ENCODE measurements around the gene SETD1A.
A peak's percentile ranks its signal among the peaks of the same experiment; 100 is the strongest.

SETD1A gene

DNA sequence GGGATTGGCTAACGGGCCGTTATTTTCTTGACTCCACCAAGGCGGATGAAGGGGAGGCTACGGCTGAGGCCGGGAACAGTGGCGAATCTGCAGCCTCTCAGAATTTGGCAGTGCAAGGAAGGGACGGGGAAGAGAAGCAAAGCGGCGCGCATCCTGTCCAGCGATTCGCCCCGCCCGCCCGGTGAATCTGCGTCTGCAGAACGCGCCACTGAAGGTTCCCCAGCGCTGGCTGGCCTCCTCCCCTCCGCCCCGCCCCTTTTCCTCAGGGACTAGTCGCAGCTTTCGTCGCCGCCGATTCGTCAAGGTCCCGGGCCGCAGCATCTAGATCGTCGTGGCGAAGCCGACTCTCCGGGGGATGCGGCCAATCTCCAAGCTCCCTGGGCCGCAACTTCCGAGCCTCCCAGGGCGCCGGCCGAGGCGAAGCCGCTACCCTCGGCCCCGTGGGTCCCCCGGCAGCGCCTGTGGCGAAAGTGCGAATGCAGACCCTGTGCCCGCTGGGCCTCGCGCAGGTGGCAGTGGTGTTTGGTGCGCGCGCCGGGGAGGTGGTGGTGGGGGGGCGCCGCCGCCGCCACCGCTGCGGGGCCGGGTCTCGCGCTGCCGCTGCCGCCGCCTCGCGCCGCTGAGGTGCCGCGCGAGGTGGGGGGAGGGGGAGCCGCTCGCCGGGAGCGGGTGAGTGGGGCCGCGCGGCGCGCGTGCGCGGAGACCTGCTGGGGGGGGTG lies at the start of gene SETD1A:
TSS of gene SETD1A (plus strand) at position 299 of the 719 bp plus-strand sequence. CDS start 978 bp downstream, outside the sequence.
- DNase-seq, result peak; percentile 55

DNA sequence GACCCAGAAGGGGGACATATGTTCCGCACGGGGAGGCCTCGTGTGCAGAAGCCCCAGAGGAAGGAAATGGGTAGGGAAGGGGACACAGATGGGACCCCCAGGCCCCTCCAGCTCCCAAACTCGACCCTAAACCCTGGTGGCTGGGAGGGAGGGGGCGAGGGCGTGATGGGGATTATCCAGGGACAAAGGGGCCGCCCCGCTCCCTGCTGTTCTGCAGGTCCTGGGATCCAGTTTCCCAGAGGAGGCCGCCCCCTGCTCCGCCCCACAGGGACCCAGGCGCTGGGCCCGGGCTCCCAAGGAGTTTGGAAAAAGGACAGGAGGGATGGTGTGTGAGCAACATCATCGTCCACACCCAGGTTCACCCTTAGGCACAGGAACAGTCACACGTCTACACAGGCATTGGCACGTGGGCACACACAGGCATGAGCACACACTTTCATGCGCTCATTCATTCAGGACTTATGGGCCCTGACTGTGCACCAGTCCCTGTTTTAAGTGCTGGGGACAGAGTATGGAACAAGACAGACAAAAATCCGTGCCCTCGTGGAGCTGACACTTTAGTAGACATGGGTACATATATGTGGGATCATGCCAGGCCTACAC lies 47.0 kb upstream of the SETD1A start:
- DNase-seq, result no peak

DNA sequence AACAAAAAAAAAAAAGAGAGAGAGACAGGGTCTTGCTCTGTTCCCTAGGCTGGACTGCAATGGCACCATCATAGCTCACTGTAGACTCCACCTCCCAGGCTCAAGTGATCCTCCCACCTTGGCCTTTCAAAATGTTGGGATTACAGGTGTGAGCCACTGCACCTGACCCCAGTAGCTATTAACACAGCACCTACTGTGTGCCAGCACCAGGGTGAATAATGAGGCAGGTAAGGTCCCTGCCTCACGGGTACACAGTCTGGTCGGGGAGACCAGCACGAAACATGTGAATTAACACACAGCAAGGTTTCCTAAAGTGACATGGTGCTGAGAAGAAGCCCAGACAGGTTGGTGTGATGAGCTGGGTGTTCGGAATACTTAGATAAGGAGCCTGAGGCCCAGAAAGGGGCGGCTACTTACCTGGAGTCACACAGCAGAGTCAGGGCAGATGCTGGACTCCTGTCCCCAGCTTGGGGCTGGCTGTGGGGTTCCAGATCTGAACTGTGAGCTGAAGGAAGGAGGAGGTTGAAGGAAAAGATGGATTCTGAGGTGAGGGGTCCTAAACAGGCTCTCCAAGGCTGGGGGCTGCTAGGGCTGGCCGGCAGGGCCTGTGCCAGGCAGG lies 44.7 kb upstream of the SETD1A start:
- no peak for DNase-seq

DNA sequence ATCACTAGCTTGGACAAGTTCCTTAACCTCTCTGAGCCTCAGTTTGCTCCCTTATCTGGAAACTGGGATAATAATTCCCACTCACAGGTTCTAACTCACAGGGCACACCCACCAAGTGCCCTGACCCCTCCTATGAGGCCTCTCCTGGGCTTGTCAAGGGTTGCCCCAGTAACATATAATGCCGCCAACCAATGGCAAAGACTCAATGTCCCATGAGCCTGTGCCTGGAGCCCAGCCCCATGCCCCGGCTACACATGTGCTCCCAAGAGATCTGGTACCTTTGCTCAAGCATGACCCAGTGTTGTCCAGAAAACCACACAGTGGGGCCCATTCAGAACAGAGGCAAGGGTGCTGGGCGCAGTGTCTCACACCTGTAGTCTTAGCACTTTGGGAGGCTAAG lies 42.7 kb upstream of the SETD1A start:
- DNase-seq, result no peak

DNA sequence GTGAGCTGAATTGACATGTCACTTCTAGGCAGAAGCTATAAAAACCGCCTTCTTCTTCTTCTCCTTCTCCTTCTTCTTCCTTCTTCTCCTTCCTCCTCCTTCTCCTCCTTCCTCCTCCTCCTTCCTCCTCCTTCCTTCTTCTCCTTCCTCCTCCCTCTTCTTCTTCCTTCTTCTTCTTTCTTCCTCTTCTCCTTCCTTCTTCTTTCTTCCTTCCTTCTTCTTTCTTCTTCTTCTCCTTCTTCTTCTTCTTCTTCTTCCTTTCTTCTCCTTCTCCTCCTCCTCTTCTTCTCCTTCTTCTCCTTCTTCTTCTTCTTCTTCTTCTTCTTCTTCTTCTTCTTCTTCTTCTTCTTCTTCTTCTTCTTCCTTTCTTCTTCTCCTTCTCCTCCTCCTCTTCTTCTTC lies 38.9 kb upstream of the SETD1A start:
- DNase-seq, result no peak

DNA sequence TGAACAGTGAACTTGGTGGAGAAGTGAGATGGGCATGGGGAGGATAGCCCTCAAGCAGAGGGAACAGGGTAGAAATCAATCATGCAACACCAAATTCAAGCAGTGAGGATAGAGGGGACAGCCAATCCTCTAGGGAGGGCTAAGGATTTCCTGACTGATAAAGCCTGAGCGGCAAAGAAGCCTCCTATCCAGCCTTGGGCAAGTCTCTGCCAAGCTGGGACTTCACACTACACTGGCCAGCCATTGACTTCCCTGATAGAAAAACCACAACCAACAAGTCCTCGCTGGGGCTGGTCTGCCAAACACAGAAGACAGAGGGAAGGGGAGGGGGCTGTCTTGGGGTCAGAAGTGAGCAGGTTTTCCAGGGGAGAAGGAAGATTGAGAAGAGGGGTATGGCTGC lies 36.7 kb upstream of the SETD1A start:
- DNase-seq, result no peak

DNA sequence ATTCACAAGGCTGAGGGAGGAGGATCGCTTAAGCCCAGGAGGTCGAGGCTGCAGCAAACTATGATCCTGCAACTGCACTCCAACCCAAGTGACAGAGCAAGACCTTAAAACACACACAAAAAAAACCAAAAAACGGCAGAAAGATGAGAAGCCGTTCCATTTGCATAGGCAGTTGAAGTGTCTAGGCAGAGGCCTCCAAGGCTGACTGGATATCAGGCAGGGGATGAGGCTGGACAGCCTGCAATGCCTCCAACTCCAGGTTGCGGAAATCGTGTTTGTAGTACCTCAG lies 36.2 kb upstream of the SETD1A start:
- DNase-seq, result no peak

DNA sequence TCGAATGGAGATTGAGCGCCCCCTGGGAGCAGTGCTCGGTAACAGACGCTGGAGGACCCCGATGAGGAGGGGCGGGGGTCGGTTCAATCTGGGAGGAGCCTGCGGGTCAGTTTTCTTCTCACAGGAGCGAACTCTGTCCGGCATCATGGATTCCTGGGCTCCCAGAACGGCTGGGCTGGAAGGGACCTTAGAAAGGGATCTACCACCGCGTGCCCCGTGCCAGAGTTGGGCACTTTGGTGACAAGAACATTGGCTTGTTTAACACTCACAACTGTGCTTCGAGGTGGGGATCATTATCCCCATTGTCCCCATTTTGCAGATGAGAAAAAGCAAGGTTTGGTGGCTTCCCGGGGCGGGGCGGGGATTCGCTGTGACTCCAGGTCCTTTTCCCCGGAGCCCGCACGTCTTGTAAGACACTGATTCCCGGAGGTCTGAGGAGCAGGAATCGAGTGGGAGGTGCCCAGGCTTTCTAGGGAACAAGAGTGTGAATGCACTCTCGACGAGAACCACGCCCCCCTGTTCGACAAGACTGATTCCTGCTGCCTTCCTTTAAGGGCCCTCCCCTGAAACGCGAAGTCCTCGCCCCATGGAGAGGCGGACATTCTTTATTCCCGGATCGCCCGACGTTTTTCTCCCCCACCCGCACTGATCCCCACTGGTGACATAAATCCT lies 35.7 kb upstream of the SETD1A start:
- DNase-seq, result peak; percentile 80

DNA sequence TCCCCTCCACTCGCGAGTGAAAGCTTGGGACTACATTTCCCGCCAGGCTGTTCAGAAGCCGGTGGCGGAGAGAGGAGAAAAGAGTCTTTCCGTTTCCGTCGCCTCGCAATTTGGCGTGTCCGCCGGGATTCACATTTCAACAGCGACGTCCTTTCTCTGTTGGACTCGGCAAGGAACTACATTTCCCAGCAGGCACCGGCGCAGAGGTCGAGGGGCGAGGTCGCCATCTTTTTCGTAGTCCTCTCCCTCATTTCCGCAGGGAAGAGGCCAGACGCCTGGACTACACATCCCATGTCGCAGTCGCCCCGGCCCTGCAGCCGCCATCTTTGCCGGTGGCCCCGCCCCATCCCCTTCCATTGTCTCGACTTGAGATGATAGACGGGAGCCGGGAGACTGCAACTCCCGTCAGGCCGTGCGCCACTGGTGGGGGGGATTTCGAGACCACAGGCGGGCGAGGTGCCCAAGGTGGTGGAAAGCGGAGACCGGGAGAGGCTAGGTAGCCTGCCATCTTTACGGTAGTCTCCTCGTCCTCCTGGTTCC lies 35.1 kb upstream of the SETD1A start:
- peak; percentile 94 for DNase-seq

DNA sequence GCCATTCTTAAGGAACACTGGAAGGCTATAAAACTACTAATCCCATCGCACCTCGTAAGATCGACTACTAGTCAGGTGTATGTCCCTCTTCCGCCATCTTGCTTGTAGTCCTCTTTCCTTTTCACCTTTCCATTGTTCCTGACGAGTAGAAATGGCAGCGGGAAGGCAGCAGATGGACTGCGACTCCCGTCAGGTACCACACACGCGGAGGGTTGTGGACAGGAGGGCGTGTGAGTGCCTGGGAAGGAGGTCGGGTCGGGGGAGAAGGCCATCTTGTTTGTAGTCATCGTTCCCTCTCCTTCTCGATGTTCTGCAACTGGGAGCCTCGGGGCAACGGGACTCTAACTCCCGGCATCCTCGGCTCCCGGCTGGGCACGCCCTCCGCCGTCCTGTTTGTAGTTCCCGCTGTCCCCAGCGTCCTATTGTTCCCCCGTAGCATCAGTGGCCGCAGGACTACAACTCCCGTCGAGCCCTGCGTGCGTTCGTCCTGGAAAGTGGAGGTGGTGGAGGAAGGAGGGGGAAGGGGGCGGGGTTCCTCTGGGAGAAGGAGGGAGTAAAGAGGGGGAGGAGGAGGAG lies 34.5 kb upstream of the SETD1A start:
- peak; percentile 89 for DNase-seq

DNA sequence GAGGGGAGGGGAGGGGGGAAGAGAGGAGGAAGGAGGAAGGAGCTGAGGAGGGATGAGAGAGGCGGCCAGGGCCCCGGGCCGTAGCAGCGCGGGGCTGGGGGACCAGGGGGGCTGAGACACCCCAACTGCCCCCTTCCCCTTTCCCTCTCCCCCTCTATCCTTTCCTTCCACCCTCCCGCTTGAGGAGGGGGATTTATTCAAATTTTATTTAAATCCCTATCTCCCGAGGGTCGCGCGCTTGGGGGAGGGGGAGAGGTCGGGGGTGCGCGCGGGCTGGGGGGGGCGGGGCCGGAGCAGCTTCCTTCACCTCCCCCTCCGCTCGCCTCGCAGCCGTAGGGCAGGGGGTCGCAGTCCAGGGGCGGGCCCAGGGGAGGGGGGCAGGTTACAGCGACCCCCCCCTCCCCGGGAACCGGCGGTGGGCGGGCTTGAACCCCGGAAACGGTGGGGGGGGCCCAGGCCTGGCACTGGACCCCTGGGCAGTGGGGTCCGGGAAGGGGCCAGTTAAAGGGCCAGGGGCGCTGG lies 33.9 kb upstream of the SETD1A start, which contains the start of gene FBXL19:
TSS of gene FBXL19 (plus strand) at position 19 of the 522 bp plus-strand sequence. CDS start 2,183 bp downstream, outside the sequence.
- no peak for DNase-seq

DNA sequence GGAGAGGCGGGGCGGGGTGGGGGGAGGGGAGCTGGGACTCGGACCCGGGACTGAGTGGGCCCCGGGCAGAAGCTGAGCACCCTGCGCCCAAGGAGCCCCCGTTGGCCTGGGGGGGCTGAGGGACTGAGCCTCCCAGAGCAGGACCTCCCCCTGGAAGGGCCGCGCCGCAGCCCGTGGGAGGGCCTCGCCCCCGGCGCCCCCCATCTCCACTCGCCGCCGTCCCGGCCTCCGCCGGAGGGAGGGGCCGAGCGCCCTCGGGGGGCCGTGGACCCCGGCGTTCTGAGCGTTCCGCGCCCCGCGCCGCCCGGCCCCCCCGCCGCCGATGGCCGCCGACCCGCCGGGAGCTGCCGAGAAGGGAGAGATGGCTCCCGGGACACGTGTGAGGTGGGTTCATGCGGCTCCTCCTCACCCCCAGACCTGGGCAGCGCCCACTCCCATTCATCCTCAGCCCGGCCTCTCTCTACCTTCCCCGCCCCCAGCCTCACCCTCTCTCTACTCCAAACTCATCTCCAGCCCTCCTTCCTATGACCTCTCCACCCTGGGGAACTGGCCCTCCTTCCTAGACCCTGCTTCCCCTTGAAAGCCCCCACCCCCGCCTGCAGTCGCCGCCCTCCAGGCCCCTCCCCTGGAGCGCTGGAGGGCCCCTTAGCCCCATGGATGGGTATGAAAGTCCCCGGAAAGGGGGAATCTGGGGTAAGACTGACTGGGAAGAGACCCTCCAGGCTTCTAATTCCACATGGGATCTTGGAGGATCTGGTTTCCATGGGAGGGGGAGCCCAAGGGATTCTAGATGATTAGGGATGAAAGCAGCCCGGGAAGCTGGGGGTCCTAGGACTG lies 33.3 kb upstream of the SETD1A start:
- DNase-seq, result no peak

DNA sequence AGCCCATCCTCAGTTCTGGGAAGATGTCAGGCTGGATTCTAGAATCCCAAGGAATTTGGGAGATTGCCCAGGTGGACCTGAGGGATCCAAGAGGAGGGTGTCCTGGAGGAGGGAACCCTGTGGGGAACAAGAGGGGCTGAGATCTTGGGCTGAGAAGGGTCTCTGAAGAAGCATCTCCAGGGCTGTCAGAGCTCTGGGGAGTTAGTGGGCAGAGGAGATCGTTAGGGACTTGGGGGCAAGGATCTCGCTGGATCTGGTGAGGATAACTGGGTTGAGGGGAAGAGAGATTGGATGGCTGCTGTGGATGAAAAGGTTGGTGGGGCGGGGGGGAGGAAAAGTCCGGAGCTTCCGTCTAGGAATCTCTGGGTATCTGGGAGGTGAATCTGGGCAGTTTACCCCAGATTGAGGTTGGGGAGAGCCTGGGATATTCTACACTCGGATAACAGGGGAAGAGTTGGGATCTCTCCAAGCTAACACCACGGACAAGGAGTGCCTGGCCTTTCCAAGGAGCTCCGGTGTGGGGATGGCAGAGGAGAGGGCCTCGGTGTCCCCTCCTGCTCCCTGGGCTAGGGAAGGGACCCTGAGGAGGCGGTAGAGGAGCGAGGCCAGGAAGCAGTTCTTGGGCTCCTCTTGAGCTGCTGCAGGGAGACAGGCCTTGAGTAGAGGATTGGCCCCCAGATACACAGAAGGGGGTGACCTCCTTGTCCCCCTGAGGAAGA lies 32.5 kb upstream of the SETD1A start:
- no peak for DNase-seq

DNA sequence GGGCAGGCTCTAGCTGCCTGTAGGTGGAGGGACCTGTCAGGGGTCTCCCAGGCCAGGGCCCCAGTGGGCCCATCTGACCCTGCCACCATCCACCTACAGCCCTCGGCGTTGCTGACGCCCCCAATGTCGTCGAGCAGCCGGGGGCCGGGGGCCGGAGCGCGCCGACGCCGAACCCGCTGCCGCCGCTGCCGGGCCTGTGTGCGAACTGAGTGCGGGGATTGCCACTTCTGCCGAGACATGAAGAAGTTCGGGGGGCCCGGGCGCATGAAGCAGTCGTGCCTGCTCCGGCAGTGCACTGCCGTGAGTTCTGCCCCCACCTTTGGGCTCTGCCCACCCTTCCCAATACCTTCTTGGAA lies 31.9 kb upstream of the SETD1A start:
- no peak for DNase-seq

DNA sequence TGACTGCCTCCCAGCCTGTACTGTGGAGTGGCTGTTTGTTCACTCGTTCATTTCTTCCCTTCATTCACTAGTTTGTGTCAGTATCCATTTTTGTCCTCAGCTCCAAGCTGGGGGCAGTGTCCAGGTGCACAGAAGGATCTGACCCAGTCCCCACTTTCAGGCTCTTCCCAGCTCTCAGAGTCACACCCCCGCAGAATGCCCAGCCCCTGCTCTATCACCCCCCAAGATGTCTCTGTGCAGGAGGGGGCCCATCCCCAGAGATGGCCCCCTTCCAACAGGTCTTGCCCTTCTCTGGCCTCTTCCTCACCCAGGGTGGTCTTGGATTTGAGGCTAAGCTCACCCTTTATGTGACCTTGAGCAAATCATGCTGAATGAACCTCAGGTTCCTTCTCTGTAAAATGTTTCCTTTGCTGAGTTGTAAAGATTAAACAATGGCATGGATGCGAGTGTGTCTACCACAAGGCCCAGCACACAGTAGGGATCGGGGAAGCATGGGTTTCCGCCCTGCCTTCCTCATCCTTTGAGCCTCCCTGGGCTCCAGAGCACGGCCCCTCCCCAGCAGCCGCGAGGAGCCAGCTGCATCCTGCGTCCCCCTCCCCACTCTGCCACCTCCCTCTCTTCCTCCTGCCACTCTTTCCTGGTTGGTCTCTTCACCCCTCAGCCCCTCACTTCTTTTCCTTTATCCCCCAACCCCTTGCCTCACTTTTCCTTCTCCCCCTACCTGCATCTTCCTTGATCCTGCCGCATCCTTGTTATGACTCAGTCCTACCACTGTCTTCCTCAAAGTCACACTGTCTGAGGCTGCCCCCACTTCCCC lies 31.4 kb upstream of the SETD1A start:
- DNase-seq, result no peak

DNA sequence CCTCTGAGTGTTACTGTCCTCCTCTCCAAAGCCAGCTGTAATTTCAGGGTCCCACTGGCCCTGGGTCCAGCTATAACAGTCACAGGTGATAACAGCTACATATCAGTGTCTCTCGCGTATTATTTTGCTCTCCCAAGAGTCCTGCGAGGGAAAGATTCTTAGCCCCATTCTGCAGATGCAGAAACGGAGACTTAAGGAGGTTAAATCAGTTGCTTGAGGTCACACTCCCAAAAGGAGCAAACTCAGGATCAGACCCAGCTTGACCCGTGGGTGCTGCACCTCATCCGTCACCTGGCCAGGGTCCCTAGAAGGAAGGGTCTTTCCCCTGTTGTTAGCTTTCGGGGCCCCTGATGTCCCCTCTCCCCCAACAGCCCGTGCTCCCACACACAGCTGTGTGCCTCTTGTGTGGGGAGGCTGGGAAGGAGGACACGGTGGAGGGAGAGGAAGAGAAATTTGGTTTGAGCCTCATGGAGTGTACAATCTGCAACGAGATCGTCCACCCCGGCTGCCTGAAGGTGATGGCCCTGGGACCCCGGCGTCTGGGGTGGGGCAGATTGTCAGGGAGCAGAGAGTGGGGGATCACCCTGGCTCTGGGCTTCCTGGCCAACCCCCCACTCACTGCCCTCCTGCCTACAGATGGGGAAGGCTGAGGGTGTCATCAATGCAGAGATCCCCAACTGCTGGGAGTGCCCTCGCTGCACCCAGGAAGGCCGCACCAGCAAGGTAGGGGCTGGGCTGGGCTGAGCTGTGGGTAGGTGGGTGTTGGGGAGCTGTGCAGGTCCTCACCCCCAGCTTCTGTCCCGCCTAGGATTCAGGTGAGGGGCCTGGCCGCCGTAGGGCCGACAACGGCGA lies 30.4 kb upstream of the SETD1A start:
- no peak for DNase-seq

DNA sequence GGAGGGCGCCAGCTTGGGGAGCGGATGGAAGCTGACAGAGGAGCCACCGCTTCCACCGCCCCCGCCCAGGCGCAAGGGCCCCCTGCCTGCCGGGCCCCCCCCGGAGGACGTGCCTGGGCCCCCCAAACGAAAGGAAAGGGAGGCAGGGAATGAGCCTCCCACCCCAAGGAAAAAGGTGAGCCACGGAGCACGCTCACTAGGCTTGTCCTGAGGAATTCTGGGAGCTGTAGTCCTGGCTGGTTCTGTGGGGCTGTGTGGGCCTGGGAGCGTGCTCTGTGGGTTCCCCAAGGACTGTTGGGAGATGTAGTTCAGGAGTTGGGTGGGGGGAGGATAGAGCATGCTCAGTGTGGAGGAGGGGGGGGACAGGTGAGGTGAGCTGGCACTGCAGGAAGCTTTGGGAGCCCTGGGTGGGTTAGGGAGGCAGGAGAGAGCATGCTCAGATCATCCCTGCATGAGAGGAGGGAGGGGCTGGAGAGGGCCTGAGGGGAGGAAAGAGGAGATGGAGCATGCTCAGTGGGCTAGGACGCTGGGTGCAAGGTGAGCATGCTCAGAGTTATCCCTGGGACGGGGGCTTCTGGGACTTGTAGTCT lies 29.7 kb upstream of the SETD1A start:
- DNase-seq, result peak; percentile 7

DNA sequence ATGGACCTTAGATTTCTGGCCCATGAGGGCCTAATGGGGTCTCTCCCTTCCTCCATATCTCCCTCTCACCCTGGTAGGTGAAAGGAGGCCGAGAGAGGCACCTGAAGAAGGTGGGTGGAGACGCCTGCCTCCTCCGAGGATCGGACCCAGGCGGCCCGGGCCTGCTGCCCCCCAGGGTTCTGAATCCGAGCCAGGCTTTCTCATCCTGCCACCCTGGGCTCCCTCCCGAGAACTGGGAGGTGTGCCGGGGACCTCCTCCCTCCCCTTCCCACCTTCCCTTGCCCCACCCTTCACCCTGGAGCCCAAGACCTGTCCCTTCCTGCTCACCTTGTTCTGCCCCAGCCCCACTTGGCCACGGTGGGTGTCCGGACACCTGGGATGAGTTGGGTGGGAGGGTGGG lies 29.2 kb upstream of the SETD1A start:
- no peak for DNase-seq

DNA sequence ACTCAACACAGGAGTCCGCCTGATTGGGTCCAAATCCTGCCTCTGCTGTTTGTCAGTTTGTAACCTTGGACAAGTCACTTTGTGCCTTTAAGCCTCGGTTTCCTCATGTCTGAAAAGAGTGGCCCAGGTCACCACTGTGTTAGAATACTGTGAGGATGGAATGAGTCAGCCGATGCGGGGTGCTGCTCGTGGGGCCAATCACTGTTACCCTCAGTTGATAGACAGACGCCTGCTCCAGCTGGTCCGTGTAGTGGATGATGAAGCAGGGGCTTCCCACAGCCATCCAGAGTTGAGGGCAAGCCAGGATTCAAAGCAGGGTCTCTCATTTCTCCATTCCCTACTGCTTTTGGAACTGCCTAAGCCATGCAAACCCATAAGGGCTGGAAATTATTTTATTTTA lies 28.4 kb upstream of the SETD1A start:
- no peak for DNase-seq
